ENCODE measurements around the gene NDC1. TPM values are rescaled to one million over a fixed set of nuclear protein-coding genes. Genes with fewer than 3 reads are reported as not detected.

The NDC1 gene
- total RNA-seq, 4 donors from 2014 or later = 6.7 to 10.3 (median 7.1) TPM

- TF ChIP-seq CTCF (IDR thresholded peaks at IDR 0.05) = no peak
- TF ChIP-seq POLR2AphosphoS5 (IDR thresholded peaks at IDR 0.05) = no peak
- no peak for TF ChIP-seq POLR2A (IDR thresholded peaks at IDR 0.05)
- TF ChIP-seq EP300 (IDR thresholded peaks at IDR 0.05) = no peak
- Histone ChIP-seq H3K27me3 (no peaks in the 10 kb centered on the region), H3K4me3 (no peak overlapping the region), H3K36me3 (peaks cover 0 to 82% of the 10 kb centered on the region in 2 donors), H3K27ac (no peak overlapping the region), H3K9me3 (no peaks in the 10 kb centered on the region), H3K4me1 (no peaks in the 10 kb centered on the region)
- ATAC-seq = no peak
- 88 to 100% methylated on average over 3 of the region's 3 CpGs for WGBS, 2 donors (ENCODE audit: low coverage in 1 of 2)
Observed at GRCh38 chr1:53787655-53788054, 50.4 kb downstream of the NDC1 start.

GRCh38 chr1:53783056-53783455 lies 55.0 kb downstream of the NDC1 start:
- 93% methylated on average over 1 of the region's 1 CpG; no CpG with 5 or more reads in 1 of the 2 donors for WGBS, 2 donors (ENCODE audit: low coverage in 1 of 2)
- TF ChIP-seq EP300 (IDR thresholded peaks at IDR 0.05) (no peak), CTCF (IDR thresholded peaks at IDR 0.05) (no peak), POLR2A (IDR thresholded peaks at IDR 0.05) (no peak), POLR2AphosphoS5 (IDR thresholded peaks at IDR 0.05) (no peak)

GRCh38 chr1:53781654-53782053 lies 56.4 kb downstream of the NDC1 start:
- ATAC-seq = no peak
- no peaks in the 10 kb centered on the region for H3K27me3 ChIP-seq
- H3K4me1 ChIP-seq = no peaks in the 10 kb centered on the region
- TF ChIP-seq EP300 (IDR thresholded peaks at IDR 0.05) (no peak), POLR2A (IDR thresholded peaks at IDR 0.05) (no peak), POLR2AphosphoS5 (IDR thresholded peaks at IDR 0.05) (no peak), CTCF (IDR thresholded peaks at IDR 0.05) (no peak)
- 92 to 93% methylated on average over 3 of the region's 3 CpGs for WGBS, 2 donors (ENCODE audit: low coverage in 1 of 2)
- H3K36me3 ChIP-seq = peaks cover 0 to 75% of the 10 kb centered on the region in 2 donors
- no peak overlapping the region for H3K27ac ChIP-seq
- H3K9me3 ChIP-seq = no peaks in the 10 kb centered on the region
- no peak overlapping the region for H3K4me3 ChIP-seq

More at GRCh38 chr1:53783056-53783455, 55.0 kb downstream of the NDC1 start:
- no peak for ATAC-seq
- Histone ChIP-seq H3K4me1 (no peaks in the 10 kb centered on the region), H3K27ac (no peak overlapping the region), H3K9me3 (no peaks in the 10 kb centered on the region), H3K4me3 (no peak overlapping the region), H3K36me3 (peaks cover 0 to 76% of the 10 kb centered on the region in 2 donors), H3K27me3 (no peaks in the 10 kb centered on the region)

GRCh38 chr1:53777272-53777671 lies 60.8 kb downstream of the NDC1 start:
- Histone ChIP-seq H3K9me3 (no peaks in the 10 kb centered on the region), H3K4me3 (no peak overlapping the region), H3K27me3 (no peaks in the 10 kb centered on the region), H3K4me1 (no peaks in the 10 kb centered on the region), H3K36me3 (peaks cover 0 to 36% of the 10 kb centered on the region in 2 donors), H3K27ac (no peak overlapping the region)
- TF ChIP-seq POLR2AphosphoS5 (IDR thresholded peaks at IDR 0.05) (no peak), EP300 (IDR thresholded peaks at IDR 0.05) (no peak), CTCF (IDR thresholded peaks at IDR 0.05) (no peak), POLR2A (IDR thresholded peaks at IDR 0.05) (no peak)
- WGBS, 2 donors (ENCODE audit: low coverage in 1 of 2) = 82 to 100% methylated on average over 1 of the region's 1 CpG
- ATAC-seq = no peak

- H3K4me3 ChIP-seq = no peak overlapping the region
- no peak for ATAC-seq
- H3K27ac ChIP-seq = no peak overlapping the region
- H3K4me1 ChIP-seq = no peaks in the 10 kb centered on the region
- H3K9me3 ChIP-seq = no peaks in the 10 kb centered on the region
- TF ChIP-seq CTCF (IDR thresholded peaks at IDR 0.05) (no peak), POLR2AphosphoS5 (IDR thresholded peaks at IDR 0.05) (no peak), POLR2A (IDR thresholded peaks at IDR 0.05) (no peak), EP300 (IDR thresholded peaks at IDR 0.05) (no peak)
- WGBS, 2 donors (ENCODE audit: low coverage in 1 of 2) = 77 to 85% methylated on average over 2 of the region's 2 CpGs
- H3K36me3 ChIP-seq = peaks cover 0 to 36% of the 10 kb centered on the region in 2 donors
- no peaks in the 10 kb centered on the region for H3K27me3 ChIP-seq
Observed at GRCh38 chr1:53771648-53772047, 66.4 kb downstream of the NDC1 start.

Data from gastroesophageal sphincter (tissue), 4 donors.